CD4-positive, alpha-beta T cell treated with Interleukin-15 for 4 hours (primary cell): ENCODE results near the gene EYA4.

ENCODE experiments used
- DNase-seq: peaks from one replicate; pipeline ENCODE4 v3.0.0-alpha.2; 2020; ENCODE audit warnings: low spot score

EYA4 gene

GRCh38 chr6:133404151-133404550 is 163.0 kb downstream of the EYA4 start:
- DNase-seq: no peak

- no peak for DNase-seq
Measured at GRCh38 chr6:133404728-133405127, 163.6 kb downstream of the EYA4 start.

GRCh38 chr6:133407320-133408100 is 166.4 kb downstream of the EYA4 start:
- DNase-seq: no peak

- no peak for DNase-seq
Measured at GRCh38 chr6:133408132-133408531, 167.0 kb downstream of the EYA4 start.

GRCh38 chr6:133408543-133408942 is 167.4 kb downstream of the EYA4 start:
- DNase-seq: no peak

- DNase-seq: no peak
Measured at GRCh38 chr6:133410638-133411435, 169.7 kb downstream of the EYA4 start.

- no peak for DNase-seq
Measured at GRCh38 chr6:133411757-133412156, 170.6 kb downstream of the EYA4 start.

GRCh38 chr6:133415262-133415661 is 174.1 kb downstream of the EYA4 start:
- DNase-seq: no peak

- no peak for DNase-seq
Measured at GRCh38 chr6:133418108-133418507, 177.0 kb downstream of the EYA4 start.

GRCh38 chr6:133423242-133423641 is 182.1 kb downstream of the EYA4 start:
- DNase-seq: no peak

- no peak for DNase-seq
Measured at GRCh38 chr6:133424359-133424758, 183.2 kb downstream of the EYA4 start.

GRCh38 chr6:133426038-133426437 is 184.9 kb downstream of the EYA4 start:
- DNase-seq: no peak

- DNase-seq: no peak
Measured at GRCh38 chr6:133428295-133428694, 187.1 kb downstream of the EYA4 start.

- DNase-seq: no peak
Measured at GRCh38 chr6:133430530-133430929, 189.4 kb downstream of the EYA4 start.

- DNase-seq: no peak
Measured at GRCh38 chr6:133431031-133431430, 189.9 kb downstream of the EYA4 start.

GRCh38 chr6:133432021-133432989 is 191.1 kb downstream of the EYA4 start:
- no peak for DNase-seq

GRCh38 chr6:133435065-133435728 is 194.0 kb downstream of the EYA4 start:
- no peak for DNase-seq

GRCh38 chr6:133436652-133437051 is 195.5 kb downstream of the EYA4 start:
- no peak for DNase-seq

- DNase-seq: no peak
Measured at GRCh38 chr6:133441491-133441890, 200.3 kb downstream of the EYA4 start.

- DNase-seq: no peak
Measured at GRCh38 chr6:133446789-133447188, 205.6 kb downstream of the EYA4 start.

GRCh38 chr6:133447924-133448323 is 206.8 kb downstream of the EYA4 start:
- DNase-seq: no peak

GRCh38 chr6:133456439-133456838 is 215.3 kb downstream of the EYA4 start:
- DNase-seq: no peak
